AG09309 (cell line): ENCODE results near the gene CCDC187.
A peak's percentile ranks its signal among the peaks of the same experiment; 100 is the strongest.
"Not testable (repeated sequence)": the region's sequence is repeated elsewhere in the genome, so short reads cannot be mapped to it uniquely, and the experiment has no call there.

Source experiments
- DNase-seq: peaks from one replicate; pipeline ENCODE4 v3.0.0-alpha.2; 2010; ENCODE audit warnings: low read depth
- H3K4me3 ChIP-seq: 2 replicates; pipeline ENCODE4 v1.5.1; 2011; ENCODE audit warnings: mild to moderate bottlenecking, low read depth, low read length, moderate library complexity; ENCODE audit not compliant: control insufficient read depth
- CTCF ChIP-seq: IDR thresholded peaks from 2 replicates; pipeline ENCODE4 v1.5.1; 2011; ENCODE audit warnings: mild to moderate bottlenecking, low read depth, low read length, inconsistent platforms; ENCODE audit not compliant: insufficient read depth, control insufficient read depth; ENCODE audit errors: missing control alignments

CCDC187 gene

GRCh38 chr9:136273921-136274785 lies 29.7 kb downstream of the CCDC187 start:
- no peak overlapping the region for H3K4me3 ChIP-seq
- no peak for TF ChIP-seq CTCF
- DNase-seq, result no peak

- no peak for DNase-seq
- TF ChIP-seq CTCF, result no peak
- H3K4me3 ChIP-seq, result no peak overlapping the region
Observed at GRCh38 chr9:136273244-136273865, 30.5 kb downstream of the CCDC187 start.

DNA sequence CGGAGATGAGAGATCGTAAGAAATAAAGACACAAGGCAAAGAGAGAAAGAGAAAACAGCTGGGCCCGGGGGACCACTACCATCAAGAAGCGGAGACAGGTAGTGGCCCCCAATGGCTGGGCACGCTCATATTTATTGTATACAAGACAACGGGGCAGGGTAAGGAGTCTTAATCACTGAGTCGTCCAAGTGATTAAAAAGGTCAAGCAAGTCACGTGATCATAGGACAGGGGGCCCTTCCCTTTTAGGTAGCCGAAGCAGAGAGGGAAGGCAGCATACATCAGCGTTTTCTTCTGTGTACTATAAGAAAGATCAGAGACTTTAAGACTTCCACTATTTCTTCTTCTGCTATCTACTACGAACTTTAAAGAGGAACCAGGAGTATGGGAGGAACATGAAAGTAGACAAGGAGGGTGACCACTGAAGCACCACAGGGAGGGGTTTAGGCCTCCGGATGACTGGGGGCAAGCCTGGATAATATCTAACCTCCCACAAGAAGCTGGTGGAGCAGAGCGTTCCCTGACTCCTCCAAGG lies 33.7 kb downstream of the CCDC187 start:
- no peak for TF ChIP-seq CTCF
- no peak for DNase-seq
- H3K4me3 ChIP-seq, result no peak overlapping the region

- DNase-seq, result no peak
- TF ChIP-seq CTCF, result no peak
- no peak overlapping the region for H3K4me3 ChIP-seq
Observed at GRCh38 chr9:136268735-136269134, 35.2 kb downstream of the CCDC187 start.

DNA sequence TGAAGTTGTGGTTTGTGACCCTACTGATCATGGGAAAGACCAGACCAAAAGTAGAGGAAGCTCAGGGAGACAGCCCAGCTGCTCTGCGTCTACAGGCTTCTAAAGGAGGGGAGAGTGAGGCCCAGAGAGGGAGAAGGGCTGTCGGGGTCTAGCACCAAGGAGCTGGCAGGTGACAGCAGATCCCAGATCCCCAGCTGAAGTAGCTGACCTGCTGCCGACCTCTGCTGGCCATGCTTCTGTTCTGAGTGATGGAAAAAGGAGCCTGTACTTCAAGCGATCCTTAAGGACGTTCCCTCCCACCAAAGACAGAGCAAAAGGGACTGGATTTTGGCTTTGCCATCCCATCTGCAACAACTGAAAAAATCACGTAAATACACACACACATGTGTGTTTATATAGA lies 35.6 kb downstream of the CCDC187 start:
- DNase-seq, result no peak
- no peak overlapping the region for H3K4me3 ChIP-seq
- TF ChIP-seq CTCF, result peak; percentile 6

- H3K4me3 ChIP-seq, result peak overlapping the region; percentile 49
- peak; percentile 21 for DNase-seq
- TF ChIP-seq CTCF, result peak; percentile 28
Observed at GRCh38 chr9:136267261-136268111, 36.4 kb downstream of the CCDC187 start.

DNA sequence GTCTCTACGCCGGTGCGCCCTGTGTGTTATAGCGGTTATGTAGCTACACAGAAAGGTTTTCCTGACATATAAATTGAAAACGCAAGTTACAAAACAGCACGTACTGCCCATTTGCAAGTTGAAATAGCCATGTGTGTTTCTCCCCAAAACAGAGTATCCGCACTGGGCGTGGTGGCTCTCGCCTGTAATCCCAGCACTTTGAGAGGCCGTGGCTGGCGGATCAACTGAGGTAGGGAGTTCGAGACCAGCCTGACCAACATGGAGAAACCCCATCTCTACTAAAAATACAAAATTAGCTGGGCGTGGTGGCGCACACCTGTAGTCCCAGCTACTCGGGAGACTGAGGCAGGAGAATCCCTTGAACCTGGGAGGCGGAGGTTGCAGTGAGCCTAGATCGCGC lies 37.3 kb downstream of the CCDC187 start:
- H3K4me3 ChIP-seq, DNase-seq: not testable (repeated sequence)
